22Rv1 (cell line): ENCODE results near the gene CSNK2A3.

Experiments
- H3K27ac ChIP-seq: fragments of 450-650 bp; 2 replicates; pipeline ENCODE4 v1.5.1; 2017
- ZFX ChIP-seq: fragments of 450-650 bp; IDR thresholded peaks from 2 replicates; pipeline ENCODE4 v1.6.1; 2017; ENCODE audit warnings: antibody characterized with exemption, borderline replicate concordance
- TF ChIP-seq, protein P1 (sequence below): fragments of 450-650 bp; IDR thresholded peaks from 2 replicates; pipeline ENCODE4 v1.5.1; 2017; ENCODE audit warnings: mild to moderate bottlenecking

The CSNK2A3 gene

DNA sequence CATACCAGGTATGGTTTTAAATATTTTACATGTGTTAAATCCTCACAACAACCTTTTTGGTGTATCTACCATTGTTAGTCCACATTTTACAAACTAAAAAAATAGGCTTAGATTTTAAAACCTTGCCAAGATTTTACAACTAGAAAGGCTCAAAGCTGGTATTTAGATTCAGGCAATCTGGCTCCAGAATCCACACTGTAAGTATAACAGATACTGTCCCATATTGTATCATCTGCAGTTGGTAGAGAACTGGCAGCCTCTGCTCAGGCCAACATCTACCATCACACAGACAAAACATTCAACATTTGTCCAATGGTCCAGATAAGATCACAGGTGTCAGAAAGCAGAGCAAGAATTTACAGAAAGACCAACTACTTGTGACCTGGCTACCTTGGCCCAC, 30.9 kb downstream of the CSNK2A3 start:
- H3K27ac ChIP-seq, result no peak overlapping the region
- TF ChIP-seq, protein P1, sequence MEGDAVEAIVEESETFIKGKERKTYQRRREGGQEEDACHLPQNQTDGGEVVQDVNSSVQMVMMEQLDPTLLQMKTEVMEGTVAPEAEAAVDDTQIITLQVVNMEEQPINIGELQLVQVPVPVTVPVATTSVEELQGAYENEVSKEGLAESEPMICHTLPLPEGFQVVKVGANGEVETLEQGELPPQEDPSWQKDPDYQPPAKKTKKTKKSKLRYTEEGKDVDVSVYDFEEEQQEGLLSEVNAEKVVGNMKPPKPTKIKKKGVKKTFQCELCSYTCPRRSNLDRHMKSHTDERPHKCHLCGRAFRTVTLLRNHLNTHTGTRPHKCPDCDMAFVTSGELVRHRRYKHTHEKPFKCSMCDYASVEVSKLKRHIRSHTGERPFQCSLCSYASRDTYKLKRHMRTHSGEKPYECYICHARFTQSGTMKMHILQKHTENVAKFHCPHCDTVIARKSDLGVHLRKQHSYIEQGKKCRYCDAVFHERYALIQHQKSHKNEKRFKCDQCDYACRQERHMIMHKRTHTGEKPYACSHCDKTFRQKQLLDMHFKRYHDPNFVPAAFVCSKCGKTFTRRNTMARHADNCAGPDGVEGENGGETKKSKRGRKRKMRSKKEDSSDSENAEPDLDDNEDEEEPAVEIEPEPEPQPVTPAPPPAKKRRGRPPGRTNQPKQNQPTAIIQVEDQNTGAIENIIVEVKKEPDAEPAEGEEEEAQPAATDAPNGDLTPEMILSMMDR, result no peak
- TF ChIP-seq ZFX, result no peak

DNA sequence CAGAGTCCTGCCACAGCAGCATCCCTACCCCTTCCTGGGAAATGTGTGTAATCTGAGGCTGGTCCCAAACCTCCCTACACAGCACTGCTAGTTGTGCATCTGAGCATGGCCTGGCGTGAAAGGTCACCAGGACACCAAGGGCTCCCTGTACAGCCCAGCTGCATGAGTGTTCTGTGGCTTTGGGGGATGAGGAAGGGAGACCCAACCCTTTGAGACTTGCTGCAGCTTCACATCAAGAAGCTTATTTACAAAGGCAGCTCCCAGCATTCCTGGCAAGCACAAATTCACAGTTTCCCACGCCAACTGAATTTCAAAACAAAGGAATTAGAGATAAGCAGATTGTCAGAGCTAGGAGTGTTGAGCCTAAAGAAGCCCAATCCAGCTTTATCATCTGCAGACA, 32.2 kb downstream of the CSNK2A3 start:
- H3K27ac ChIP-seq, result no peak overlapping the region
- no peak for TF ChIP-seq ZFX
- TF ChIP-seq, protein P1, result no peak

DNA sequence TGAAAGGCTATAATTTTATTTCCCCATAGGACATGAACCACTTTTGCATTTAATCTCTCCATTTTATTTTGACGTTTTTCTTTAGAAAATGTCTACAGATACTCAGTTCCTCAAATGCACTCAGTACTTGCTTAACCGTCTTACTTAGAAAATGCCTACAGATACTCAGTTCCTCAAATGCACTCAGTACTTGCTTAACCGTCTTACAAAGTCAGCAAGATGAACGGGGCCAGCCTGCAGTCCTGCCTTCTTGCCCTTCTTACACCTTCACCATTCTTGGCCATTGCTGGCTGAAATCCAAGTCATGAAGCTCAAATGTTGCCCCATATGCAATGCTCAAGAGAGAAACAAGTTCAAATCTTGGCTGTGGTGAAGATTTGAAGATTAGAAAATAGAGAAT, 34.1 kb downstream of the CSNK2A3 start:
- H3K27ac ChIP-seq, result no peak overlapping the region
- TF ChIP-seq ZFX, result no peak
- TF ChIP-seq, protein P1, result no peak

DNA sequence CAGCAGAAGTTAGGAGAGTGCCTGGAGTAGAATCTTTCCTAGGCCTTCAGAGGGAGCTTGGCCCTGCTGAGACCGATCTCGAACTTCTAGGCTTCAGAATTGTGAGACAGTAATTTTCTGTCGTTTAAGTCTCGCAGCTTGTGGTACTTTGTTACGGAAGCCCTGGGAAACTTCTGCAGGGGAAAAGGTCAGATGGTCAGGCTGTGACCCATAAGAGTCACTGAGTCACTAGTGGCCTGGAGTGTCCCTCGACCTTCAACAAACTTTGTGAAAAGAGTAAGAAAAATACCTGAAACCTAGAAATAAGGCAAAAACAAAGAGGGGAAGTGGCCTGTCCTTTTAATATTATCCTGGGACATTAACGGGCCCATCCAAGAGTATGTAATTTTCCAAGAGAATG, 34.6 kb downstream of the CSNK2A3 start:
- TF ChIP-seq, protein P1, result no peak
- no peak for TF ChIP-seq ZFX
- H3K27ac ChIP-seq, result no peak overlapping the region

DNA sequence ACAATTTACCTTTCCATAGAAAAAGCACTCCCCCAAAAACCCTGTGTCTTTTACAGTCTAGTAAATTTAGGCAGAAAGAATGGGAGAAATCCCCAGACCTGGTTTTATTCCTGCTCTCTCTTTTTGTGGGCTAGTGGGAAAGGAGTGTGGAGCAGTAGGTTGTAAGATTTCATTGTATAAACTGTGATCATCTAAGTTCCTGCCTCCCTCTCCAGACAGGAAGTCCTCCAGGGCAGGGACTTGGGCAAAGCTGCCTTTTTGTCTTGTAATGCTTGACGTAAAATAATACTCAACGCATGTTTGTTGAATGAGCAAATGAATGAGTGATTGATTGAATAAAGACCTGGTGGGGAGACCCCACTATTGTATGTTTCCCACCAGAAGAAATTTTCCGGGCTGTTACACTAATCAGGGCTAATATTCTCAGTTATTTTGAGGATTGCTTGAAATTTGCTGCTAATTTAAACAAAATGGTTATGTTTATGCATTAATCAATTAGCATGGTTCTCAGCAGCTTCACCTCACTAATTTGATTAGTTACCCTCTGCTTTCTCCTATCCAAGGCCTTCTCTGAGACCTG, 36.3 kb downstream of the CSNK2A3 start:
- no peak for TF ChIP-seq ZFX
- TF ChIP-seq, protein P1, result no peak
- no peak overlapping the region for H3K27ac ChIP-seq

DNA sequence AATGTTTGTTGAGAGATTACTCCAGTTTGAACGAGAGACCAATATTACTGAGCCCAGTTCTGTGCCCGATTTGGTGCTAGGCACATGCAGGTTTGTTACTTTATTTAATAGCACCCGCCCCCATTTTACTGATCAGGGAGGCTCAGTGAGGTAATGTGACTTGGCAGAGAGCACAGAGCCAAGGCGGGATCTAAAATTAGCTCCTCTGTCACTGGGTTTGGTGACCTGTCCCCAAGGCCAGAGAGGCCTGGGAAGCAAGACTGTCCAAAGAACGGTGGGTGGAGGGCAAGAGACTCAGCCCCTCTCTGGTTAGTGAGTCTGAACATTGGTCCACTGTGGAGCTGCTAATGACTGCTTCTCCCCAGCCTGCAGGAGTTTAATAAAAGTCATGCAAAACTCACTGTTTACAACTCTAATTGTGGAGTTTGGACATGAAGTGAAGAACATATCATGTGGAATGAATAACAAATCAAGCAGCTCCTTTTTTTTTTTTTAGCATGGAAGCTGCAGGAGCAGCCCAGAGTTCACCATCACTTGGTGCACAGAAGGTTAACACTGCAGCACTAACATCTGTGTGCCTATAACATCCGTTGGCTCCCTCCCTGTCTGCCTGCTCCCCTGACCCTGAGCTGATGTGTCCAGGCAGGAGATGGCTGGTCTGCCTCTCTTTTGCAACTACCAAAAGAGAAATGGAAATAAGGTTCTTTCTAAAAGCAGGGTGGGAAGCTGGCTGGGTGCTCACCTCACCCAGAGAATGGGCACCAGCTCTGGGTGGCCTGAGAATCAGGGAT, 39.0 kb downstream of the CSNK2A3 start:
- TF ChIP-seq, protein P1, result no peak
- TF ChIP-seq ZFX, result no peak

DNA sequence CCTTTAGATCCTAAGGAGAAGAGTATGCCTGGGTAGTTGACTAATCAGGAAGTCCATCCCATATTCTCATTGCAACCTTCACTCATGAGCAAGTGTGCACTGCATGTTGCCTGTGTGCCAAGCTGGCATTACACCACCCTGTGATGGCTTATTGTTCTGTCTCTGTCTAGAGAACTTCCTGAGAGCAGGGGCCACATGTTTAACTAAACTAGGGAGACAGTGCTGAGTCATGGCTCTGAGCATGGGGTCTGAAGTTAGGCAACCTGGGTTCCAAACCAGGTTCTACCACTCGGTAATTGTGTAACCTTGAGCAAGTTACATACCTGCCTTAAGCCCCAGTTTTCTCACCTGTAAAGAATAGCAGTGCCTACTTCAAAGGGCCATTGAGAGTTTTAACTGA, 39.6 kb downstream of the CSNK2A3 start:
- TF ChIP-seq ZFX, result no peak
- TF ChIP-seq, protein P1, result no peak
- no peak overlapping the region for H3K27ac ChIP-seq

More for the DNA sequence above, 39.0 kb downstream of the CSNK2A3 start:
- H3K27ac ChIP-seq, result no peak overlapping the region
